Esophagus squamous epithelium (tissue), 5 donors: ENCODE data around the gene BEST2. TPM values are rescaled to one million over a fixed set of nuclear protein-coding genes. Genes with fewer than 3 reads are reported as not detected.
"Not testable (repeated sequence)": the region's sequence is repeated elsewhere in the genome, so short reads cannot be mapped to it uniquely, and the experiment has no call there.

Experiments
- DNase-seq: peaks from one replicate; lab custom pipeline; 2025; lab: John Stamatoyannopoulos, UW
- H3K27ac ChIP-seq, 4 donors: fragments of 200-600 bp; sonication (generic); one replicate each; pipeline ENCODE4 v1.5.1; 2016 to 2019; ENCODE audit warnings: mild to moderate bottlenecking in 1 of 4
- H3K27me3 ChIP-seq, 4 donors: fragments of 200-600 bp; sonication (generic); 1 replicate in 3 of 4; 2 replicates in 1 of 4; pipeline versions ENCODE4 v1.5.1 to v1.6.0; 2017 to 2021; ENCODE audit warnings: antibody characterized with exemption in 1 of 4
- H3K36me3 ChIP-seq, 3 donors: fragments of 200-600 bp; sonication (generic); one replicate each; pipeline ENCODE4 v1.5.1; 2016 to 2019
- H3K4me1 ChIP-seq, 3 donors: fragments of 200-600 bp; sonication (generic); one replicate each; pipeline ENCODE4 v1.5.1; 2017 to 2019
- H3K4me3 ChIP-seq, 4 donors: fragments of 200-600 bp; sonication (generic); 1 replicate in 3 of 4; 2 replicates in 1 of 4; pipeline ENCODE4 v1.5.1; 2016 to 2019; ENCODE audit warnings: mild to moderate bottlenecking in 2 of 4, moderate library complexity in 1 of 4
- H3K9me3 ChIP-seq, 3 donors: fragments of 200-600 bp; sonication (generic); one replicate each; pipeline ENCODE4 v1.5.1; 2016 to 2019
- CTCF ChIP-seq, 6 experiments: fragments of 450-650 bp in 4 of 6; fragments of 200-600 bp in 2 of 6; sonication (generic) in 2 of 6; IDR thresholded peaks; one replicate each; pipeline ENCODE4 v1.5.1; 2016 to 2019; ENCODE audit warnings: antibody characterized with exemption in 6 of 6, mild to moderate bottlenecking in 4 of 6, moderate library complexity in 4 of 6
- POLR2A ChIP-seq, 4 donors: fragments of 450-650 bp; IDR thresholded peaks; one replicate each; pipeline ENCODE4 v1.6.1; 2017; ENCODE audit warnings: antibody characterized with exemption in 4 of 4, mild to moderate bottlenecking in 4 of 4, moderate library complexity in 3 of 4
- WGBS, 2 donors: methylation state at CpG; one replicate each; pipeline ENCODE4 v1.1.5; 2018; 5-methylcytosine and 5-hydroxymethylcytosine counted together
- intact Hi-C: fragments of 100-400 bp; cut with DNase I; formaldehyde crosslinking; loops from one replicate; pipeline ENCODE4 v1.15.0; 2022
- total RNA-seq, 4 donors: library from RNA; depleted of rRNA; stranded (reverse); fragments of >200 nt; gene quantifications; one replicate each; pipeline ENCODE4 v1.1.0, GENCODE V29; 2016
- donor health status: DM: yes; HTN: yes; CAD: no.

BEST2 gene
- total RNA-seq, 4 donors from 2014 or later, result 0.27 to 1.3 TPM; not detected in 2

- intact Hi-C loops, result no loop called here
- DNase-seq, result no peak
- no peaks in the 10 kb centered on the region for H3K9me3 ChIP-seq
- no peaks in the 10 kb centered on the region for H3K27me3 ChIP-seq
- peaks cover 52 to 99% (median 69%) of the 10 kb centered on the region in 3 donors for H3K36me3 ChIP-seq
- 87 to 90% methylated on average over 4 to 8 of the region's 8 CpGs for WGBS, 2 donors
- H3K27ac ChIP-seq, result no peak overlapping the region
- TF ChIP-seq POLR2A (IDR thresholded peaks at IDR 0.05) (no peak), CTCF (IDR thresholded peaks at IDR 0.05) (no peak)
- no peak overlapping the region for H3K4me3 ChIP-seq
- no peaks in the 10 kb centered on the region for H3K4me1 ChIP-seq
Measured at GRCh38 chr19:12708641-12709040, 43.0 kb upstream of the BEST2 start.

GRCh38 chr19:12711187-12711586 lies 40.4 kb upstream of the BEST2 start:
- 100% methylated on average over 2 to 6 of the region's 17 CpGs for WGBS, 2 donors
- Histone ChIP-seq H3K4me3 (no peak overlapping the region), H3K9me3 (no peaks in the 10 kb centered on the region), H3K36me3 (peaks cover 56 to 99% (median 69%) of the 10 kb centered on the region in 3 donors), H3K4me1 (no peaks in the 10 kb centered on the region), H3K27me3 (no peaks in the 10 kb centered on the region), H3K27ac (no peak overlapping the region)
- intact Hi-C loops, result loop anchor here (10.0 kb wide), 1 partner anchor 94 kb away; the partner anchor contains the start of genes PRDX2, RNASEH2A and THSD8
- no peak for TF ChIP-seq CTCF (IDR thresholded peaks at IDR 0.05)
- TF ChIP-seq POLR2A (IDR thresholded peaks at IDR 0.05), result no peak
- DNase-seq, result no peak

- H3K9me3 ChIP-seq, H3K27me3 ChIP-seq, H3K4me3 ChIP-seq, DNase-seq, H3K27ac ChIP-seq, H3K4me1 ChIP-seq: not testable (repeated sequence)
- intact Hi-C loops, result loop anchor here (10.0 kb wide), 1 partner anchor 93 kb away; the partner anchor contains the start of genes PRDX2, RNASEH2A and THSD8
- 67 to 82% methylated on average over 4 to 6 of the region's 14 CpGs for WGBS, 2 donors
- H3K36me3 ChIP-seq, result peaks cover 51 to 99% (median 61%) of the 10 kb centered on the region in 3 donors
- peak in 5 of 6 experiments; percentile 30 to 59 (median 39) for TF ChIP-seq CTCF (IDR thresholded peaks at IDR 0.05)
Measured at GRCh38 chr19:12712077-12712476, 39.5 kb upstream of the BEST2 start.

- not testable (repeated sequence) for H3K27ac ChIP-seq, H3K27me3 ChIP-seq, H3K9me3 ChIP-seq, DNase-seq, H3K4me3 ChIP-seq
- intact Hi-C loops, result loop anchor here (10.0 kb wide), 1 partner anchor 91 kb away; the partner anchor contains the start of genes PRDX2, RNASEH2A and THSD8
- peaks cover 0 to 18% (median 0%) of the 10 kb centered on the region in 3 donors for H3K4me1 ChIP-seq
- peaks cover 51 to 99% (median 64%) of the 10 kb centered on the region in 3 donors for H3K36me3 ChIP-seq
- 87 to 93% methylated on average over 7 to 8 of the region's 9 CpGs for WGBS, 2 donors
Measured at GRCh38 chr19:12713304-12713703, 38.3 kb upstream of the BEST2 start.

- intact Hi-C loops, result loop anchor here (10.0 kb wide), 1 partner anchor 90 kb away; the partner anchor contains the start of genes PRDX2, RNASEH2A and THSD8
- Histone ChIP-seq H3K36me3 (peaks cover 39 to 94% (median 50%) of the 10 kb centered on the region in 3 donors), H3K9me3 (no peaks in the 10 kb centered on the region), H3K27ac (no peak overlapping the region), H3K4me1 (peaks cover 0 to 36% (median 2%) of the 10 kb centered on the region in 3 donors), H3K4me3 (no peak overlapping the region), H3K27me3 (no peaks in the 10 kb centered on the region)
- WGBS, 2 donors, result 88 to 100% methylated on average over 1 to 3 of the region's 15 CpGs
- no peak for TF ChIP-seq CTCF (IDR thresholded peaks at IDR 0.05)
- TF ChIP-seq POLR2A (IDR thresholded peaks at IDR 0.05), result no peak
- DNase-seq, result no peak
Measured at GRCh38 chr19:12715102-12715501, 36.5 kb upstream of the BEST2 start.
